Placental pericyte (primary cell): ENCODE data around the gene OR12D3. TPM values are rescaled to one million over a fixed set of nuclear protein-coding genes. Genes with fewer than 3 reads are reported as not detected.

ENCODE experiments used
- total RNA-seq: library from RNA; depleted of rRNA; stranded (reverse); fragments of >200 nt; gene quantifications from 2 replicates; pipeline ENCODE4 v1.2.3, GENCODE V29; 2012

OR12D3 gene
- not detected in 2 replicates for total RNA-seq

GRCh38 chr6:29375191-29375590 lies at the start of gene OR12D3:
TSS of gene OR12D3 (minus strand) at chr6:29375291. CDS start at chr6:29375287, 4 bp downstream.

GRCh38 chr6:29414588-29414987 lies 39.5 kb upstream of the OR12D3 start, which contains the start of gene OR12D1:
TSS of gene OR12D1 (plus strand) at chr6:29414928.

GRCh38 chr6:29395331-29395730 lies 20.2 kb upstream of the OR12D3 start, which contains the start of gene OR12D2:
TSS of gene OR12D2 (plus strand) at chr6:29395631. CDS start at chr6:29396700, 1,069 bp downstream.

DNA sequence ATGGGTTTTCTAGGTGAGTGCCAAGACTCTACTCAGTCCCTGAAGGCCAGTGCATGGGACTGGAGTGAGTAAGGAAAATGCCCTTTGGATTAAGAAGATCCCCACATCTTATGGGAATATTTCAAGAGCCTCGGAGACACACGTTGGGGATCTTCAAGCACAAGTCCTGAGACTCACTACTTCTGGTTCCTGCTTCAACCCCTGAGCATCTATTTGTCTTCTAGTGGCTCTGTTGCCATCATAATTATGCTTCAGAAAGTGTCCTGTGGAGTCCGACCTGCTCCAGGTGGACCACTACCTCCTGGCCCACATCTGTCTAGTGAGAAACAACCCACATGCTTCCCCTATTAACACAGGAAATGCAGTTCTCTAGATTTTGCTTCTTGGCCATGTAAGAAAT lies 6.3 kb downstream of the OR12D3 start, which contains the start of gene OR5V1:
OR5V1 (minus strand) TSS at position 101 of the 400 bp plus-strand sequence. CDS start 12,670 bp downstream, outside the sequence.

Other genes starting within 250 kb of the OR12D3 start
- not detected in 2 replicates for gene OR2J2, start 204.4 kb downstream of the OR12D3 start, total RNA-seq
- gene OR14J1, start 73.6 kb downstream of the OR12D3 start, total RNA-seq, result not detected in 2 replicates
- not detected in 2 replicates for gene OR5V1, start 6.4 kb downstream of the OR12D3 start, total RNA-seq
- not detected in 2 replicates for gene OR12D2, start 20.3 kb upstream of the OR12D3 start, total RNA-seq
- not detected in 2 replicates for gene OR12D1, start 39.6 kb upstream of the OR12D3 start, total RNA-seq
- gene OR10C1, start 64.0 kb upstream of the OR12D3 start, total RNA-seq, result not detected in 2 replicates
- gene OR11A1, start 81.8 kb upstream of the OR12D3 start, total RNA-seq, result not detected in 2 replicates
- not detected in 2 replicates for gene OR2H1, start 81.9 kb upstream of the OR12D3 start, total RNA-seq
- not detected in 2 replicates for gene MAS1L, start 112.7 kb upstream of the OR12D3 start, total RNA-seq
- not detected in 2 replicates for gene UBD, start 184.4 kb upstream of the OR12D3 start, total RNA-seq
- gene OR2H2, start 209.8 kb upstream of the OR12D3 start, total RNA-seq, result not detected in 2 replicates